ENCODE results near the gene ZNF366. TPM values are rescaled to one million over a fixed set of nuclear protein-coding genes. Genes with fewer than 3 reads are reported as not detected.

The ZNF366 gene
- total RNA-seq, 1 donor from 2014 or later = not detected

DNA sequence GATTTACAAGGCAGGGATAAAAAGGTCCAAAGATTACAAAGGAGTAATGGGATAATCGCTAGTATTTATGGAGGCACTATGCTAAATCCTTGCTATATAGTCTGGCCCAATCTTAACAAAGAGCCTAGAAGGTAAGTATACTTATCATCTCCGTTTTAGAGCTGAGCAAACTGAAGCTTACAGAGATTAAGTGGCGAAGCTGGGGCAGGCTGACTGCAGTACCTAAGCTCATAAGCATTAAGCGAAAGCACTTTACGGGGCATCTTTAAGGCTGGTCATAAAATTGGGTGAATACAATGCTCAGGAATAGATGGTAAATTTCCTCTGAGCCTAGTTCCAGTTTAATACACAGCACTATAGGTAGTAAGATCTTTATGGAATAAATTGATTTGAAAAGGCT is 30.0 kb upstream of the ZNF366 start:
- no peak for DNase-seq (ENCODE audit: low read depth)
- Histone ChIP-seq H3K36me3 (ENCODE audit: insufficient read depth, low read length) (no peaks in the 10 kb centered on the region), H3K4me3 (ENCODE audit: insufficient read depth, low read depth, low read length) (no peak overlapping the region), H3K4me1 (ENCODE audit: insufficient read depth, low read length) (peaks cover 4% of the 10 kb centered on the region), H3K79me2 (ENCODE audit: insufficient read depth, low read length) (no peaks in the 10 kb centered on the region), H2AFZ (ENCODE audit: low read depth, low read length) (no peak overlapping the region), H3K4me2 (ENCODE audit: low read length) (no peak overlapping the region), H3K9me3 (ENCODE audit: insufficient read depth, low read depth, low read length) (no peaks in the 10 kb centered on the region), H4K20me1 (ENCODE audit: insufficient read depth, low read length) (no peaks in the 10 kb centered on the region), H3K27me3 (ENCODE audit: insufficient read depth, low read length) (peaks cover 3% of the 10 kb centered on the region), H3K27ac (ENCODE audit: low read depth, low read length) (no peak overlapping the region), H3K9ac (ENCODE audit: low read length) (no peak overlapping the region)
- H3K4me3 Mint-ChIP-seq (ENCODE audit: unreplicated experiment) = no peak overlapping the region
- H3K27me3 Mint-ChIP-seq (ENCODE audit: low read depth, unreplicated experiment) = peaks cover 4% of the 10 kb centered on the region
- no peak overlapping the region for H3K27ac Mint-ChIP-seq (ENCODE audit: unreplicated experiment)
- no peak for TF ChIP-seq CTCF (IDR thresholded peaks at IDR 0.05; ENCODE audit: insufficient read depth, low read depth, low read length)
- TF ChIP-seq EZH2 (IDR thresholded peaks at IDR 0.05; ENCODE audit: insufficient read depth, low read length) = no peak
- FAIRE-seq = no peak
- no peaks in the 10 kb centered on the region for H3K36me3 Mint-ChIP-seq (ENCODE audit: low read depth, unreplicated experiment)
- peaks cover 3% of the 10 kb centered on the region for H3K4me1 Mint-ChIP-seq (ENCODE audit: low read depth, unreplicated experiment)
- no peaks in the 10 kb centered on the region for H3K9me3 Mint-ChIP-seq (ENCODE audit: unreplicated experiment)

DNA sequence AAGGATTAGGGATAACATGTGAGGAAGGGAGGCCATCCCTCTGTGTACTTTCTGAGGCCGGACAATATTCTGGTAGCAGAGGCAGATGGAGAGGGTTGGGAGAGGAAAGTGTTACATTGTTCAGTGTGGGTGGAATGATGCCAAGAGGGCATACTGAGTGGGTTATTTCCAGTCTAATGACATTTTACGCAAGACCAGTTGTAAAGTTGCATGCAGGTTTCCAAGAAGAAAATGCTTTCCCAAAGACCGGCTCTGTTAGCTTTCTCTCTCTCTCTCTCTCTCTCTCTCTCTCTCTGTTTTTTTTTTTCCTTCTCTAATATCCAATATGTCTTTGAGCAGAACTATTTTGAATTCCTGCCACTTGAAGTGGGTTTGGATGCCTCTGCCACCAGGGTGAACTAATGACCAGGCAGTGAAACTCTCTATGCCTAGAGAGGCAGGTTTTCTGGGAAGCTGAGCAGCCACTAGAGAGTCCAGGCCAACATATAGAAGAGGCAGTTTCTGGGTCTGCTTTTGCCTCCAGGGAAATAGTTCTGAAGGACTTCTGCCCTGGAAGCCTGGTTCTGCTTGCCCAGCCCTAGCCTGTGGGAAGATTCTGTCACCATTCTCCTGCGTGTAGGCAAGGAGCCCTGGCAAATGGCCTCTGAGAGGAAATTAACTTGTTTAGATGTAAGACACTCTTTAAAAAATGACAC is 24.4 kb upstream of the ZNF366 start:
- no peak for DNase-seq (ENCODE audit: low read depth)
- no peaks in the 10 kb centered on the region for H3K36me3 Mint-ChIP-seq (ENCODE audit: low read depth, unreplicated experiment)
- Histone ChIP-seq H3K36me3 (ENCODE audit: insufficient read depth, low read length) (no peaks in the 10 kb centered on the region), H3K27ac (ENCODE audit: low read depth, low read length) (no peak overlapping the region), H3K4me1 (ENCODE audit: insufficient read depth, low read length) (no peaks in the 10 kb centered on the region), H3K4me3 (ENCODE audit: insufficient read depth, low read depth, low read length) (no peak overlapping the region), H2AFZ (ENCODE audit: low read depth, low read length) (no peak overlapping the region), H3K9me3 (ENCODE audit: insufficient read depth, low read depth, low read length) (no peaks in the 10 kb centered on the region), H3K27me3 (ENCODE audit: insufficient read depth, low read length) (no peaks in the 10 kb centered on the region), H3K4me2 (ENCODE audit: low read length) (no peak overlapping the region), H4K20me1 (ENCODE audit: insufficient read depth, low read length) (no peaks in the 10 kb centered on the region), H3K9ac (ENCODE audit: low read length) (no peak overlapping the region), H3K79me2 (ENCODE audit: insufficient read depth, low read length) (no peaks in the 10 kb centered on the region)
- FAIRE-seq = no peak
- no peaks in the 10 kb centered on the region for H3K4me1 Mint-ChIP-seq (ENCODE audit: low read depth, unreplicated experiment)
- no peak overlapping the region for H3K27ac Mint-ChIP-seq (ENCODE audit: unreplicated experiment)
- no peaks in the 10 kb centered on the region for H3K9me3 Mint-ChIP-seq (ENCODE audit: unreplicated experiment)
- TF ChIP-seq EZH2 (IDR thresholded peaks at IDR 0.05; ENCODE audit: insufficient read depth, low read length) (no peak), CTCF (IDR thresholded peaks at IDR 0.05; ENCODE audit: insufficient read depth, low read depth, low read length) (no peak)
- no peak overlapping the region for H3K4me3 Mint-ChIP-seq (ENCODE audit: unreplicated experiment)
- no peaks in the 10 kb centered on the region for H3K27me3 Mint-ChIP-seq (ENCODE audit: low read depth, unreplicated experiment)

GRCh38 chr5:72530196-72530595 is 23.0 kb upstream of the ZNF366 start:
- H2AFZ ChIP-seq (ENCODE audit: low read depth, low read length) = no peak overlapping the region
- H3K27ac Mint-ChIP-seq (ENCODE audit: unreplicated experiment) = no peak overlapping the region

More at GRCh38 chr5:72530196-72530595, 23.0 kb upstream of the ZNF366 start:
- Histone ChIP-seq H4K20me1 (ENCODE audit: insufficient read depth, low read length) (no peaks in the 10 kb centered on the region), H3K79me2 (ENCODE audit: insufficient read depth, low read length) (no peaks in the 10 kb centered on the region), H3K36me3 (ENCODE audit: insufficient read depth, low read length) (no peaks in the 10 kb centered on the region), H3K27me3 (ENCODE audit: insufficient read depth, low read length) (no peaks in the 10 kb centered on the region), H3K4me3 (ENCODE audit: insufficient read depth, low read depth, low read length) (no peak overlapping the region), H3K4me2 (ENCODE audit: low read length) (no peak overlapping the region), H3K9me3 (ENCODE audit: insufficient read depth, low read depth, low read length) (no peaks in the 10 kb centered on the region), H3K27ac (ENCODE audit: low read depth, low read length) (no peak overlapping the region), H3K4me1 (ENCODE audit: insufficient read depth, low read length) (no peaks in the 10 kb centered on the region), H3K9ac (ENCODE audit: low read length) (no peak overlapping the region)
- Mint-ChIP-seq H3K4me1 (ENCODE audit: low read depth, unreplicated experiment) (no peaks in the 10 kb centered on the region), H3K4me3 (ENCODE audit: unreplicated experiment) (no peak overlapping the region), H3K36me3 (ENCODE audit: low read depth, unreplicated experiment) (no peaks in the 10 kb centered on the region), H3K27me3 (ENCODE audit: low read depth, unreplicated experiment) (no peaks in the 10 kb centered on the region), H3K9me3 (ENCODE audit: unreplicated experiment) (no peaks in the 10 kb centered on the region)
- no peak for DNase-seq (ENCODE audit: low read depth)
- no peak for FAIRE-seq
- no peak for TF ChIP-seq CTCF (IDR thresholded peaks at IDR 0.05; ENCODE audit: insufficient read depth, low read depth, low read length)
- no peak for TF ChIP-seq EZH2 (IDR thresholded peaks at IDR 0.05; ENCODE audit: insufficient read depth, low read length)

Measured in astrocyte (in vitro differentiated cells and primary cell).